ENCODE measurements around the gene PLA2G6.

GRCh38 chr22:38112381-38112780 is 69.2 kb downstream of the PLA2G6 start:
- TF ChIP-seq CTCF (conservative IDR thresholded peaks at IDR 0.05; ENCODE audit: low read length) (no peak), EZH2phosphoT487 (IDR thresholded peaks at IDR 0.05; ENCODE audit: borderline replicate concordance) (no peak)

Measured in Loucy (cell line).